SK-N-SH (cell line): ENCODE results near the gene MYH6. TPM values are rescaled to one million over a fixed set of nuclear protein-coding genes. Genes with fewer than 3 reads are reported as not detected.

Source experiments
- CTCF ChIA-PET: fragments of 300-600, 350-600 bp; formaldehyde crosslinking; extraction: SDS; loops from one replicate; lab custom pipeline; 2021; lab: Yijun Ruan, JAX
- POLR2A ChIA-PET: fragments of 350-600 bp; sonication (Branson Sonifier 250); formaldehyde crosslinking; extraction: SDS; loops from one replicate; lab custom pipeline; 2020; ENCODE audit warnings: antibody characterized with exemption, inconsistent platforms; lab: Yijun Ruan, JAX
- DNase-seq: peaks from one replicate; pipeline ENCODE4 v3.0.0; 2012
- H2AFZ ChIP-seq: fragments of 200-600 bp; sonication (generic); 2 replicates; pipeline ENCODE4 v1.8.1; 2016; ENCODE audit warnings: antibody characterized with exemption, mild to moderate bottlenecking, low read depth
- H3F3A ChIP-seq: fragments of 200-600 bp; sonication (generic); replicated peaks from 2 replicates; pipeline ENCODE3; 2016; ENCODE audit warnings: antibody characterized with exemption, mild to moderate bottlenecking; ENCODE audit not compliant: insufficient read depth
- H3K27ac ChIP-seq, 2 experiments: fragments of 200-500 bp in 1 of 2; fragments of 200-600 bp in 1 of 2; sonication (Bioruptor generic) in 1 of 2; sonication (generic), shearing (Covaris generic) in 1 of 2; 2 replicates each; pipeline versions ENCODE4 v1.5.1 to v1.6.1; 2014 to 2016; ENCODE audit warnings: low read depth in 2 of 2, inconsistent platforms in 1 of 2, low read length in 1 of 2, mild to moderate bottlenecking in 1 of 2, mixed read lengths in 1 of 2
- H3K27me3 ChIP-seq: fragments of 200-600 bp; sonication (generic), shearing (Covaris generic); 2 replicates; pipeline ENCODE4 v1.6.1; 2016; ENCODE audit warnings: mixed run types; ENCODE audit not compliant: insufficient read depth
- H3K36me3 ChIP-seq, 2 experiments: fragments of 200-500 bp in 1 of 2; fragments of 200-600 bp in 1 of 2; sonication (Bioruptor generic) in 1 of 2; sonication (generic) in 1 of 2; replicated peaks in 1 of 2; 2 replicates each; pipeline versions ENCODE3 to v1.5.1; 2014 to 2016; ENCODE audit warnings: low read length in 1 of 2, mild to moderate bottlenecking in 1 of 2; ENCODE audit not compliant: insufficient read depth in 2 of 2, control insufficient read depth in 1 of 2
- H3K4me1 ChIP-seq, 2 experiments: fragments of 200-500 bp in 1 of 2; fragments of 200-600 bp in 1 of 2; sonication (Bioruptor generic) in 1 of 2; sonication (generic), shearing (Covaris generic) in 1 of 2; 2 replicates each; pipeline versions ENCODE4 v1.5.1 to v1.6.1; 2014 to 2016; ENCODE audit warnings: low read depth in 1 of 2, low read length in 1 of 2, mixed run types in 1 of 2; ENCODE audit not compliant: insufficient read depth in 2 of 2, control insufficient read depth in 1 of 2
- H3K4me2 ChIP-seq: fragments of 200-600 bp; sonication (generic), shearing (Covaris generic); 2 replicates; pipeline ENCODE4 v1.6.1; 2017; ENCODE audit warnings: mixed run types
- H3K4me3 ChIP-seq, 2 experiments: fragments of 200-500 bp in 1 of 2; fragments of 200-600 bp in 1 of 2; sonication (Bioruptor generic) in 1 of 2; sonication (generic), shearing (Covaris generic) in 1 of 2; 2 replicates each; pipeline versions ENCODE4 v1.5.1 to v1.8.1; 2014 to 2016; ENCODE audit warnings: low read depth in 2 of 2, inconsistent platforms in 1 of 2, low read length in 1 of 2, mild to moderate bottlenecking in 1 of 2, mixed read lengths in 1 of 2, moderate library complexity in 1 of 2
- H3K79me2 ChIP-seq: fragments of 200-600 bp; sonication (generic); 2 replicates; pipeline ENCODE4 v1.8.1; 2017; ENCODE audit warnings: mild to moderate bottlenecking; ENCODE audit not compliant: insufficient read depth
- H3K9ac ChIP-seq: fragments of 200-600 bp; sonication (generic); 2 replicates; pipeline ENCODE4 v1.6.1; 2017; ENCODE audit warnings: mixed run types
- H3K9me2 ChIP-seq: fragments of 200-600 bp; sonication (generic); 2 replicates; pipeline ENCODE4 v1.6.1; 2017; ENCODE audit warnings: mixed run types
- H3K9me3 ChIP-seq: fragments of 200-600 bp; sonication (generic); 2 replicates; pipeline ENCODE4 v1.6.1; 2017; ENCODE audit warnings: mixed run types, mild to moderate bottlenecking, moderate library complexity
- H4K20me1 ChIP-seq: fragments of 200-600 bp; sonication (generic); 2 replicates; pipeline ENCODE4 v1.6.1; 2017; ENCODE audit warnings: mild to moderate bottlenecking, mixed run types; ENCODE audit not compliant: insufficient read depth
- CHD2 ChIP-seq: fragments of 150-350 bp; IDR thresholded peaks from 2 replicates; pipeline ENCODE4 v1.6.1; 2018; ENCODE audit warnings: low read length; ENCODE audit not compliant: partially characterized antibody
- FOSL2 ChIP-seq: IDR thresholded peaks from 2 replicates; pipeline ENCODE4 v1.4.0; 2012; ENCODE audit warnings: low read depth, mild to moderate bottlenecking, moderate library complexity, borderline replicate concordance
- GABPA ChIP-seq: IDR thresholded peaks from 2 replicates; pipeline ENCODE4 v1.4.0; 2012; ENCODE audit warnings: low read depth, mild to moderate bottlenecking
- JUND ChIP-seq: IDR thresholded peaks from 2 replicates; pipeline ENCODE4 v1.4.0; 2012
- MEF2A ChIP-seq: IDR thresholded peaks from 2 replicates; pipeline ENCODE4 v1.4.0; 2012; ENCODE audit warnings: low read depth, borderline replicate concordance
- MXI1 ChIP-seq: IDR thresholded peaks from 2 replicates; pipeline ENCODE4 v1.6.1; 2012; ENCODE audit warnings: mild to moderate bottlenecking, low read depth, low read length, improper control_type of control experiment
- NFIC ChIP-seq: IDR thresholded peaks from 2 replicates; pipeline ENCODE4 v1.4.0; 2012; ENCODE audit warnings: borderline replicate concordance
- POLR2AphosphoS5 ChIP-seq: IDR thresholded peaks from 2 replicates; pipeline ENCODE4 v1.6.1; 2012; ENCODE audit warnings: low read depth, low read length
- RAD21 ChIP-seq: IDR thresholded peaks from 2 replicates; pipeline ENCODE4 v1.6.1; 2012; ENCODE audit warnings: mild to moderate bottlenecking, low read length
- RFX5 ChIP-seq: IDR thresholded peaks from 2 replicates; pipeline ENCODE4 v1.6.1; 2012; ENCODE audit warnings: mild to moderate bottlenecking, improper control_type of control experiment, low read length
- RXRA ChIP-seq: IDR thresholded peaks from 2 replicates; pipeline ENCODE4 v1.4.0; 2012; ENCODE audit warnings: low read depth, mild to moderate bottlenecking, borderline replicate concordance
- TAF1 ChIP-seq: IDR thresholded peaks from 2 replicates; pipeline ENCODE4 v1.6.1; 2012; ENCODE audit warnings: low read depth, mild to moderate bottlenecking, low read length, moderate library complexity, borderline replicate concordance
- TCF12 ChIP-seq: IDR thresholded peaks from 2 replicates; pipeline ENCODE4 v1.4.0; 2012
- YY1 ChIP-seq: IDR thresholded peaks from 2 replicates; pipeline ENCODE4 v1.4.0; 2012; ENCODE audit warnings: low read depth, mild to moderate bottlenecking
- WGBS: methylation state at CpG from one replicate; pipeline ENCODE4 v1.1.6; 2017; ENCODE audit warnings: low lambda C conversion rate; 5-methylcytosine and 5-hydroxymethylcytosine counted together
- polyA plus RNA-seq, 3 experiments: library from polyadenylated mRNA; depleted of rRNA; stranded (reverse); fragments of >200 nt; gene quantifications; 2 replicates each; pipeline ENCODE4 v1.2.3, GENCODE V29; 2012
- TF ChIP-seq, protein P1 (sequence below): fragments of 150-350 bp; IDR thresholded peaks from 2 replicates; pipeline ENCODE4 v1.6.1; 2016; ENCODE audit warnings: mild to moderate bottlenecking, low read depth, low read length
- TF ChIP-seq, protein P2 (sequence below): IDR thresholded peaks from 2 replicates; pipeline ENCODE4 v1.4.0; 2012; ENCODE audit warnings: low read depth, borderline replicate concordance
- TF ChIP-seq, protein P3 (sequence below): IDR thresholded peaks from 2 replicates; pipeline ENCODE4 v1.4.0; 2012; ENCODE audit warnings: low read depth
- TF ChIP-seq, protein P4 (sequence below): IDR thresholded peaks from 2 replicates; pipeline ENCODE4 v1.4.0; 2012; ENCODE audit warnings: low read depth, borderline replicate concordance
- TF ChIP-seq, protein P5 (sequence below): fragments of 200-600 bp; sonication (generic); IDR thresholded peaks from 2 replicates; pipeline ENCODE4 v1.6.1; 2017; ENCODE audit warnings: antibody characterized with exemption, mild to moderate bottlenecking, moderate library complexity

The MYH6 gene
- polyA plus RNA-seq, 1 of the 3 experiments (the other 2 are of a cell fraction) = not detected

DNA sequence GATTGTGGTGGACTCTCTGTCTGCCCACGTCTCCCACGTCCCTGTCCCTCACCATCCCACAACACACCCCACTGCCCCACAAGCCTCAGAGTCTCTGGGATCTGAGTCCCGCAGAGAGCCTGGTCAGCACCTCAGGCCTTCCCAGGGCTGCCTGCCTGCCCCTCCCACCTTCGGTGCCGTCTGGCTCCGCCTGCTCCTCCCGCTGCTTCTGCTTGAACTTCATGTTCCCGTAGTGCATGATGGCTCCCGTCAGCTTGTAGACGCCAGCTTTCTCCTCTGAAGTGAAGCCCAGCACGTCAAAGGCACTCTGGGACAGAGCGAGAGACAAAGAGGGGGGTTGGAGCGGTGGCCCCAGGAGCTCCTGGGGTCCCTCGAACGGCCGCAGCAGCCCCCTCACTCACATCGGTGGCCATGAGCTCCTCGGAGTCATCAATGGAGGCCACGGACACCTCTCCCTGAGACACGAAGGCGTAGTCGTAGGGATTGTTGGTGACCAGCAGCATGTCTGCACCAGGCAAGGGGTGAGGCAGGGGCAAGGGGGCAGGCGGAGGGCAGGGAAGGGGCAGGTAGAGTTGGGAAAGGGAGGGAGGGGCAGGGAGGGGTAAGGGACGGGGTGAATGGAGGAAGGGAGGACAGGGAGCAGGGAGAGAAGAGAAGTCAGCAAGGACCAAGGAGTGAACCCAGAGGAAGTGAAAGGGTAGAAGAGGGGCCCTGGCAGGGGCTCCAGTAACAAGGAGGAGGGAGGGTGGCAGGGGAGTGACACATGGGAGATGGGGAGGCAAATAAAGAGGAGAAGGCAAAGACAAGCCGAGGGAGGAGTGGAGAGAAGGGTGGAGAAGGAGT is 5.6 kb downstream of the MYH6 start:
- no peaks in the 10 kb centered on the region for H3F3A ChIP-seq
- no peak overlapping the region for H3K27ac ChIP-seq
- no peak overlapping the region for H3K9ac ChIP-seq
- H2AFZ ChIP-seq = no peak overlapping the region; the same call in 1 of the 2 replicates
- no peak overlapping the region for H3K4me3 ChIP-seq
- H3K9me3 ChIP-seq = no peaks in the 10 kb centered on the region
- no peaks in the 10 kb centered on the region for H3K79me2 ChIP-seq
- H3K4me1 ChIP-seq = no peaks in the 10 kb centered on the region; a peak in 1 of 4 replicates
- no peaks in the 10 kb centered on the region for H3K9me2 ChIP-seq
- POLR2A ChIA-PET = no interaction called here
- no peaks in the 10 kb centered on the region for H3K36me3 ChIP-seq
- no peak for DNase-seq
- 31% methylated on average over 16 of the region's 25 CpGs for WGBS
- CTCF ChIA-PET = interaction anchor here (0.7 to 1.5 kb wide), 2 partner anchors 9 to 22 kb away, joined by 3 to 4 read pairs; no protein-coding TSS in a partner anchor
- TF ChIP-seq, protein P1, sequence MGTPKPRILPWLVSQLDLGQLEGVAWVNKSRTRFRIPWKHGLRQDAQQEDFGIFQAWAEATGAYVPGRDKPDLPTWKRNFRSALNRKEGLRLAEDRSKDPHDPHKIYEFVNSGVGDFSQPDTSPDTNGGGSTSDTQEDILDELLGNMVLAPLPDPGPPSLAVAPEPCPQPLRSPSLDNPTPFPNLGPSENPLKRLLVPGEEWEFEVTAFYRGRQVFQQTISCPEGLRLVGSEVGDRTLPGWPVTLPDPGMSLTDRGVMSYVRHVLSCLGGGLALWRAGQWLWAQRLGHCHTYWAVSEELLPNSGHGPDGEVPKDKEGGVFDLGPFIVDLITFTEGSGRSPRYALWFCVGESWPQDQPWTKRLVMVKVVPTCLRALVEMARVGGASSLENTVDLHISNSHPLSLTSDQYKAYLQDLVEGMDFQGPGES = no peak
- TF ChIP-seq FOSL2 (no peak), RFX5 (no peak), GABPA (no peak), CHD2 (no peak), POLR2AphosphoS5 (no peak), YY1 (no peak), MXI1 (no peak), RXRA (no peak), RAD21 (no peak), TCF12 (no peak), NFIC (no peak), JUND (no peak), TAF1 (no peak), MEF2A (no peak)
- TF ChIP-seq, protein P2, sequence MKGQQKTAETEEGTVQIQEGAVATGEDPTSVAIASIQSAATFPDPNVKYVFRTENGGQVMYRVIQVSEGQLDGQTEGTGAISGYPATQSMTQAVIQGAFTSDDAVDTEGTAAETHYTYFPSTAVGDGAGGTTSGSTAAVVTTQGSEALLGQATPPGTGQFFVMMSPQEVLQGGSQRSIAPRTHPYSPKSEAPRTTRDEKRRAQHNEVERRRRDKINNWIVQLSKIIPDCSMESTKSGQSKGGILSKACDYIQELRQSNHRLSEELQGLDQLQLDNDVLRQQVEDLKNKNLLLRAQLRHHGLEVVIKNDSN = no peak
- TF ChIP-seq, protein P3, sequence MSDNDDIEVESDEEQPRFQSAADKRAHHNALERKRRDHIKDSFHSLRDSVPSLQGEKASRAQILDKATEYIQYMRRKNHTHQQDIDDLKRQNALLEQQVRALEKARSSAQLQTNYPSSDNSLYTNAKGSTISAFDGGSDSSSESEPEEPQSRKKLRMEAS = no peak
- TF ChIP-seq, protein P4, sequence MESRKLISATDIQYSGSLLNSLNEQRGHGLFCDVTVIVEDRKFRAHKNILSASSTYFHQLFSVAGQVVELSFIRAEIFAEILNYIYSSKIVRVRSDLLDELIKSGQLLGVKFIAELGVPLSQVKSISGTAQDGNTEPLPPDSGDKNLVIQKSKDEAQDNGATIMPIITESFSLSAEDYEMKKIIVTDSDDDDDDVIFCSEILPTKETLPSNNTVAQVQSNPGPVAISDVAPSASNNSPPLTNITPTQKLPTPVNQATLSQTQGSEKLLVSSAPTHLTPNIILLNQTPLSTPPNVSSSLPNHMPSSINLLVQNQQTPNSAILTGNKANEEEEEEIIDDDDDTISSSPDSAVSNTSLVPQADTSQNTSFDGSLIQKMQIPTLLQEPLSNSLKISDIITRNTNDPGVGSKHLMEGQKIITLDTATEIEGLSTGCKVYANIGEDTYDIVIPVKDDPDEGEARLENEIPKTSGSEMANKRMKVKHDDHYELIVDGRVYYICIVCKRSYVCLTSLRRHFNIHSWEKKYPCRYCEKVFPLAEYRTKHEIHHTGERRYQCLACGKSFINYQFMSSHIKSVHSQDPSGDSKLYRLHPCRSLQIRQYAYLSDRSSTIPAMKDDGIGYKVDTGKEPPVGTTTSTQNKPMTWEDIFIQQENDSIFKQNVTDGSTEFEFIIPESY = no peak
- TF ChIP-seq, protein P5, sequence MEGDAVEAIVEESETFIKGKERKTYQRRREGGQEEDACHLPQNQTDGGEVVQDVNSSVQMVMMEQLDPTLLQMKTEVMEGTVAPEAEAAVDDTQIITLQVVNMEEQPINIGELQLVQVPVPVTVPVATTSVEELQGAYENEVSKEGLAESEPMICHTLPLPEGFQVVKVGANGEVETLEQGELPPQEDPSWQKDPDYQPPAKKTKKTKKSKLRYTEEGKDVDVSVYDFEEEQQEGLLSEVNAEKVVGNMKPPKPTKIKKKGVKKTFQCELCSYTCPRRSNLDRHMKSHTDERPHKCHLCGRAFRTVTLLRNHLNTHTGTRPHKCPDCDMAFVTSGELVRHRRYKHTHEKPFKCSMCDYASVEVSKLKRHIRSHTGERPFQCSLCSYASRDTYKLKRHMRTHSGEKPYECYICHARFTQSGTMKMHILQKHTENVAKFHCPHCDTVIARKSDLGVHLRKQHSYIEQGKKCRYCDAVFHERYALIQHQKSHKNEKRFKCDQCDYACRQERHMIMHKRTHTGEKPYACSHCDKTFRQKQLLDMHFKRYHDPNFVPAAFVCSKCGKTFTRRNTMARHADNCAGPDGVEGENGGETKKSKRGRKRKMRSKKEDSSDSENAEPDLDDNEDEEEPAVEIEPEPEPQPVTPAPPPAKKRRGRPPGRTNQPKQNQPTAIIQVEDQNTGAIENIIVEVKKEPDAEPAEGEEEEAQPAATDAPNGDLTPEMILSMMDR = no peak
- H3K4me2 ChIP-seq = no peak overlapping the region
- H4K20me1 ChIP-seq = no peaks in the 10 kb centered on the region
- H3K27me3 ChIP-seq = peaks cover 23% of the 10 kb centered on the region
